IMR-90 (cell line): ENCODE measurements around the gene ZNF74. TPM values are rescaled to one million over a fixed set of nuclear protein-coding genes. Genes with fewer than 3 reads are reported as not detected.

Experiments
- ATAC-seq: fragments of 200-7000 bp; cut with Tn5 transposase; 2 replicates; pipeline ENCODE4 v1.9.1; 2020; ENCODE audit warnings: low read depth, mild to moderate bottlenecking, moderate library complexity
- BruUV-seq: library from RNA; stranded (reverse); fragments of 400-500 nt; replicated peaks from 2 replicates; lab custom pipeline; 2021; lab: Mats Ljungman, UMichigan
- CTCF ChIA-PET: fragments of 300-600 bp; formaldehyde crosslinking; extraction: SDS; loops from one replicate; lab custom pipeline; 2021; ENCODE audit warnings: antibody characterized with exemption; lab: Yijun Ruan, JAX
- POLR2A ChIA-PET: fragments of 300-600 bp; sonication (Branson Sonifier 250); formaldehyde crosslinking; loops from one replicate; lab custom pipeline; 2022; ENCODE audit warnings: antibody characterized with exemption; ENCODE audit not compliant: unreplicated experiment; lab: Charles Lee
- DNase-seq: peaks from one replicate; pipeline ENCODE4 v3.0.0; 2013
- H2AFZ ChIP-seq: replicated peaks from 2 replicates; pipeline ENCODE3; 2013; ENCODE audit warnings: low read length, mild to moderate bottlenecking; ENCODE audit not compliant: poor library complexity
- H2AK5ac ChIP-seq: 2 replicates; pipeline ENCODE4 v1.6.1; 2013; ENCODE audit warnings: low read depth, low read length, inconsistent platforms
- H2AK9ac ChIP-seq: replicated peaks from 2 replicates; pipeline ENCODE3; 2013; ENCODE audit warnings: mild to moderate bottlenecking, low read depth, low read length, moderate library complexity; ENCODE audit not compliant: poor library complexity
- H2BK120ac ChIP-seq: 2 replicates; pipeline ENCODE4 v1.6.1; 2013; ENCODE audit warnings: low read depth, low read length, inconsistent platforms
- H2BK15ac ChIP-seq: 3 replicates; pipeline ENCODE4 v1.6.1; 2013; ENCODE audit warnings: low read depth, low read length, inconsistent platforms
- H2BK20ac ChIP-seq: 2 replicates; pipeline ENCODE4 v1.6.1; 2013; ENCODE audit warnings: low read depth, mild to moderate bottlenecking, inconsistent platforms, low read length, moderate library complexity
- H2BK5ac ChIP-seq: 2 replicates; pipeline ENCODE4 v1.6.1; 2013; ENCODE audit warnings: mild to moderate bottlenecking, low read depth, low read length, inconsistent platforms; ENCODE audit not compliant: poor library complexity, severe bottlenecking
- H3K14ac ChIP-seq: replicated peaks from 2 replicates; pipeline ENCODE4 v1.6.1; 2013; ENCODE audit warnings: low read depth, low read length, inconsistent platforms
- H3K18ac ChIP-seq: 2 replicates; pipeline ENCODE4 v1.6.1; 2013; ENCODE audit warnings: low read depth, low read length, control low read depth
- H3K23ac ChIP-seq: 2 replicates; pipeline ENCODE4 v1.6.1; 2013; ENCODE audit warnings: low read depth, low read length, inconsistent platforms
- H3K27ac ChIP-seq: 2 replicates; pipeline ENCODE4 v1.5.1; 2013; ENCODE audit warnings: mild to moderate bottlenecking, control low read depth, low read length; ENCODE audit not compliant: insufficient read depth
- H3K27me3 ChIP-seq: 2 replicates; pipeline ENCODE4 v1.6.1; 2013; ENCODE audit warnings: low read length; ENCODE audit not compliant: control insufficient read depth, insufficient read depth
- H3K36me3 ChIP-seq: 2 replicates; pipeline ENCODE4 v1.6.1; 2013; ENCODE audit warnings: low read length, mixed read lengths; ENCODE audit not compliant: control insufficient read depth, insufficient read depth
- H3K4ac ChIP-seq: 2 replicates; pipeline ENCODE4 v1.6.1; 2013; ENCODE audit warnings: low read depth, low read length, inconsistent platforms
- H3K4me1 ChIP-seq: 2 replicates; pipeline ENCODE4 v1.6.1; 2013; ENCODE audit warnings: low read length, mixed read lengths; ENCODE audit not compliant: control insufficient read depth, insufficient read depth
- H3K4me2 ChIP-seq: 2 replicates; pipeline ENCODE4 v1.6.1; 2013; ENCODE audit warnings: low read depth, mild to moderate bottlenecking, control low read depth, low read length, moderate library complexity
- H3K4me3 ChIP-seq: 2 replicates; pipeline ENCODE4 v1.5.1; 2013; ENCODE audit warnings: low read depth, mild to moderate bottlenecking, control low read depth, low read length, moderate library complexity; ENCODE audit not compliant: insufficient read depth
- H3K56ac ChIP-seq: 2 replicates; pipeline ENCODE4 v1.6.1; 2013; ENCODE audit warnings: low read length, inconsistent platforms; ENCODE audit not compliant: insufficient read depth; ENCODE audit errors: extremely low read depth
- H3K79me1 ChIP-seq, 2 experiments: 2 replicates each; pipeline ENCODE4 v1.6.1; 2013; ENCODE audit warnings: low read length in 2 of 2, inconsistent platforms in 1 of 2, low read depth in 1 of 2
- H3K9ac ChIP-seq: 2 replicates; pipeline ENCODE4 v1.6.1; 2013; ENCODE audit warnings: low read depth, low read length, control low read depth
- H3K9me1 ChIP-seq: 2 replicates; pipeline ENCODE4 v1.6.1; 2013; ENCODE audit warnings: low read length, inconsistent platforms; ENCODE audit not compliant: insufficient read depth
- H3K9me3 ChIP-seq: 2 replicates; pipeline ENCODE4 v1.6.1; 2013; ENCODE audit warnings: low read length; ENCODE audit not compliant: control insufficient read depth, insufficient read depth
- H4K20me1 ChIP-seq: 2 replicates; pipeline ENCODE4 v1.6.1; 2013; ENCODE audit warnings: low read length, inconsistent platforms; ENCODE audit not compliant: insufficient read depth
- H4K5ac ChIP-seq: 2 replicates; pipeline ENCODE4 v1.6.1; 2013; ENCODE audit warnings: mild to moderate bottlenecking, low read depth, low read length, control low read depth
- H4K8ac ChIP-seq, 2 experiments: 2 replicates each; pipeline ENCODE4 v1.6.1; 2013; ENCODE audit warnings: low read depth in 2 of 2, low read length in 2 of 2, control low read depth in 1 of 2, inconsistent platforms in 1 of 2
- H4K91ac ChIP-seq: 2 replicates; pipeline ENCODE4 v1.6.1; 2013; ENCODE audit warnings: low read depth, low read length, inconsistent platforms; ENCODE audit not compliant: insufficient read depth
- CHD1 ChIP-seq: IDR thresholded peaks from 2 replicates; pipeline ENCODE4 v1.6.1; 2012; ENCODE audit warnings: low read depth, low read length, improper control_type of control experiment
- MAFK ChIP-seq: IDR thresholded peaks from 2 replicates; pipeline ENCODE4 v1.6.1; 2012; ENCODE audit warnings: low read depth, low read length, improper control_type of control experiment
- MAZ ChIP-seq: IDR thresholded peaks from 2 replicates; pipeline ENCODE4 v1.6.1; 2012; ENCODE audit warnings: low read depth, mild to moderate bottlenecking, low read length, improper control_type of control experiment, moderate library complexity, borderline replicate concordance
- MXI1 ChIP-seq: IDR thresholded peaks from 2 replicates; pipeline ENCODE4 v1.6.1; 2012; ENCODE audit warnings: low read depth, mild to moderate bottlenecking, low read length, moderate library complexity, borderline replicate concordance
- NFE2L2 ChIP-seq: fragments of 150-350 bp; IDR thresholded peaks from 2 replicates; pipeline ENCODE4 v1.6.1; 2016; ENCODE audit warnings: low read depth, mild to moderate bottlenecking, low read length
- RCOR1 ChIP-seq: IDR thresholded peaks from 2 replicates; pipeline ENCODE4 v1.6.1; 2012; ENCODE audit warnings: mild to moderate bottlenecking, low read length, improper control_type of control experiment; ENCODE audit not compliant: insufficient replicate concordance
- SMC3 ChIP-seq: fragments of 150-350 bp; IDR thresholded peaks from 2 replicates; pipeline ENCODE4 v1.6.1; 2016; ENCODE audit warnings: low read depth, mild to moderate bottlenecking, antibody characterized with exemption, low read length, moderate library complexity
- USF2 ChIP-seq: fragments of 150-350 bp; IDR thresholded peaks from 2 replicates; pipeline ENCODE4 v1.6.1; 2017; ENCODE audit warnings: mild to moderate bottlenecking, antibody characterized with exemption, low read length, low read depth
- WGBS, 2 experiments: methylation state at CpG; one replicate each; pipeline versions ENCODE4 v1.1.5 to v1.1.7; 2013; ENCODE audit warnings: missing lambda C conversion rate in 2 of 2; ENCODE audit not compliant: insufficient read length in 1 of 2; ENCODE audit errors: extremely low coverage in 2 of 2; 5-methylcytosine and 5-hydroxymethylcytosine counted together
- dilution Hi-C: fragments of 300-500 bp; cut with HindIII; formaldehyde crosslinking; loops from one replicate; pipeline ENCODE4 v1.14.3; 2018; ENCODE audit warnings: low sequenced_read_pairs; ENCODE audit not compliant: unreplicated experiment
- in situ Hi-C: fragments of 300-500 bp; cut with MboI; formaldehyde crosslinking; loops from 3 replicates; pipeline ENCODE4 v1.14.3; 2019; ENCODE audit warnings: low sequenced_read_pairs, inconsistent platforms, mixed read lengths
- intact Hi-C: fragments of 100-400 bp; cut with micrococcal nuclease; formaldehyde crosslinking; loops from 2 replicates; pipeline ENCODE4 v1.10.0; 2022
- polyA plus RNA-seq, 3 experiments: library from polyadenylated mRNA; depleted of rRNA; stranded (reverse); fragments of >200 nt; gene quantifications; 2 replicates each; pipeline ENCODE4 v1.2.3, GENCODE V29; 2012; ENCODE audit warnings: low replicate concordance in 1 of 3
- total RNA-seq: library from RNA; depleted of rRNA; stranded (reverse); fragments of >200 nt; gene quantifications from 2 replicates; pipeline ENCODE4 v1.2.3, GENCODE V29; 2012

Gene ZNF74
- total and polyA plus RNA-seq, 2 of the 4 experiments (the other 2 are of a cell fraction), result 7.5 to 8.4 TPM

- TF ChIP-seq USF2, result no peak
These were observed 41.7 kb downstream of the ZNF74 start (continued) for GRCh38 chr22:20435436-20436306.

- H4K8ac ChIP-seq, result peak overlapping the region in 1 of 2 experiments; percentile 71; a peak in 2 of 4 replicates
- peak overlapping the region; percentile 99 for H2AK9ac ChIP-seq
- peak overlapping the region; percentile 5 for H2BK120ac ChIP-seq
- H4K20me1 ChIP-seq, result peaks cover 55% of the 10 kb centered on the region
- peak overlapping the region; percentile 84 for H3K23ac ChIP-seq
- peak; percentile 30 for DNase-seq
- H3K56ac ChIP-seq, result peak overlapping the region; percentile 16; the same call in 1 of the 2 replicates
- WGBS, 2 experiments, result 0% methylated on average over 26 of the region's 56 CpGs; no CpG with 5 or more reads in 1 of the 2 experiments
- peak overlapping the region; percentile 89 for H3K9ac ChIP-seq
- intact Hi-C loops, result no loop called here
- peak overlapping the region; percentile 90 for H3K4me3 ChIP-seq
- peak; percentile 65 for ATAC-seq
- H2BK5ac ChIP-seq, result peak overlapping the region; percentile 66
- POLR2A ChIA-PET, result no interaction called here
- no peak overlapping the region for H2BK15ac ChIP-seq
- H3K9me3 ChIP-seq, result no peaks in the 10 kb centered on the region
- H3K4me1 ChIP-seq, result peaks cover 24% of the 10 kb centered on the region
- no peak overlapping the region; the same call in 1 of the 2 replicates for H4K5ac ChIP-seq
- H4K91ac ChIP-seq, result no peak overlapping the region; the same call in 1 of the 2 replicates
- H3K9me1 ChIP-seq, result peaks cover 29% of the 10 kb centered on the region
- H3K4me2 ChIP-seq, result peak overlapping the region; percentile 93
- no peak overlapping the region for H3K18ac ChIP-seq
- H3K14ac ChIP-seq, result peak overlapping the region; percentile 78
- BruUV-seq, result no TSS peak
- CTCF ChIA-PET, result no interaction called here
- peak overlapping the region; percentile 78 for H3K27ac ChIP-seq
- in situ Hi-C loops, result no loop called here
- peak overlapping the region; percentile 88 for H2AFZ ChIP-seq
- H2AK5ac ChIP-seq, result peak overlapping the region; percentile 93
- peaks cover 16 to 74% of the 10 kb centered on the region in 2 experiments; a peak in 3 of 4 replicates for H3K79me1 ChIP-seq
- H3K27me3 ChIP-seq, result no peaks in the 10 kb centered on the region
- H3K36me3 ChIP-seq, result no peaks in the 10 kb centered on the region; the same call in 1 of the 2 replicates
- no peak for TF ChIP-seq SMC3
- no peak for TF ChIP-seq USF2
- no peak for TF ChIP-seq MXI1
- TF ChIP-seq NFE2L2, result no peak
- TF ChIP-seq MAFK, result no peak
- TF ChIP-seq CHD1, result no peak
- TF ChIP-seq MAZ, result peak; percentile 88
- TF ChIP-seq RCOR1, result no peak
- dilution Hi-C loops, result no loop called here
- H2BK20ac ChIP-seq, result no peak overlapping the region
- H3K4ac ChIP-seq, result peak overlapping the region; percentile 93
These were observed 42.4 kb downstream of the ZNF74 start for GRCh38 chr22:20436307-20436767.
